Neural cell (in vitro differentiated cells): ENCODE results near the gene FAS. TPM values are rescaled to one million over a fixed set of nuclear protein-coding genes. Genes with fewer than 3 reads are reported as not detected.

Experiments used
- H2AFZ ChIP-seq: fragments of 200-600, 300-800 bp; sonication (generic), shearing (Covaris generic); 2 replicates; pipeline ENCODE4 v1.6.0; 2014; ENCODE audit warnings: low read depth, mild to moderate bottlenecking, antibody characterized with exemption, low read length, moderate library complexity
- H3F3A ChIP-seq: fragments of 200-600 bp; shearing (Covaris generic); 2 replicates; pipeline ENCODE4 v1.6.1; 2016; ENCODE audit warnings: mild to moderate bottlenecking, moderate library complexity, mixed read lengths, antibody characterized with exemption, low read length; ENCODE audit not compliant: insufficient read depth, poor library complexity, severe bottlenecking
- H3K27ac ChIP-seq: fragments of 200-600, 300-800 bp; sonication (generic), shearing (Covaris generic); 2 replicates; pipeline ENCODE4 v1.5.1; 2014; ENCODE audit warnings: mild to moderate bottlenecking, low read length, moderate library complexity
- H3K27me3 ChIP-seq: fragments of 300-800, 200-600 bp; sonication (generic), shearing (Covaris generic); 2 replicates; pipeline ENCODE4 v1.6.0; 2014; ENCODE audit warnings: mild to moderate bottlenecking, low read depth, low read length, moderate library complexity; ENCODE audit not compliant: insufficient read depth
- H3K36me3 ChIP-seq: fragments of 300-800, 200-600 bp; sonication (generic), shearing (Covaris generic); 2 replicates; pipeline ENCODE4 v1.5.1; 2014; ENCODE audit warnings: mild to moderate bottlenecking, antibody characterized with exemption, low read length, moderate library complexity; ENCODE audit not compliant: insufficient read depth
- H3K4me2 ChIP-seq: fragments of 300-800, 200-600 bp; sonication (generic), shearing (Covaris generic); 2 replicates; pipeline ENCODE4 v1.6.0; 2014; ENCODE audit warnings: mild to moderate bottlenecking, low read length
- H3K4me3 ChIP-seq: fragments of 300-800, 200-600 bp; sonication (generic), shearing (Covaris generic); 2 replicates; pipeline ENCODE4 v1.5.1; 2014; ENCODE audit warnings: mild to moderate bottlenecking, low read length, moderate library complexity
- H3K79me2 ChIP-seq: fragments of 200-600 bp; shearing (Covaris generic); replicated peaks from 2 replicates; pipeline ENCODE4 v1.6.0; 2014; ENCODE audit warnings: mild to moderate bottlenecking, low read length, moderate library complexity; ENCODE audit not compliant: insufficient read depth
- H3K9ac ChIP-seq: fragments of 300-800, 200-600 bp; sonication (generic), shearing (Covaris generic); 2 replicates; pipeline ENCODE4 v1.6.1; 2016; ENCODE audit warnings: mild to moderate bottlenecking, low read length, mixed read lengths
- H3K9me2 ChIP-seq: fragments of 200-600 bp; shearing (Covaris generic); 2 replicates; pipeline ENCODE4 v1.6.1; 2016; ENCODE audit warnings: mild to moderate bottlenecking, low read length, mixed read lengths; ENCODE audit not compliant: insufficient read depth
- H3K9me3 ChIP-seq: fragments of 200-600, 300-800 bp; sonication (generic), shearing (Covaris generic); 2 replicates; pipeline ENCODE4 v1.6.1; 2016; ENCODE audit warnings: mild to moderate bottlenecking, mixed run types, low read length, moderate library complexity, mixed read lengths
- H4K20me1 ChIP-seq: fragments of 200-600 bp; shearing (Covaris generic); 2 replicates; pipeline ENCODE4 v1.6.1; 2016; ENCODE audit warnings: mild to moderate bottlenecking, mixed run types; ENCODE audit not compliant: insufficient read depth
- EP300 ChIP-seq: fragments of 450-650 bp; conservative IDR thresholded peaks from 2 replicates; pipeline ENCODE4 v1.6.1; 2014; ENCODE audit warnings: antibody characterized with exemption, mild to moderate bottlenecking, moderate library complexity; ENCODE audit not compliant: poor library complexity, severe bottlenecking
- EZH2 ChIP-seq: fragments of 200-600, 300-800 bp; shearing (Covaris generic), sonication (generic); IDR thresholded peaks from 2 replicates; pipeline ENCODE4 v1.6.1; 2014; ENCODE audit warnings: antibody characterized with exemption, low read length, borderline replicate concordance, mild to moderate bottlenecking; ENCODE audit not compliant: insufficient read depth, poor library complexity, severe bottlenecking
- MXI1 ChIP-seq: fragments of 450-650 bp; conservative IDR thresholded peaks from 2 replicates; pipeline ENCODE4 v1.6.1; 2014; ENCODE audit warnings: antibody characterized with exemption, mild to moderate bottlenecking; ENCODE audit not compliant: poor library complexity, severe bottlenecking
- POLR2AphosphoS5 ChIP-seq: IDR thresholded peaks from 2 replicates; pipeline ENCODE4 v1.6.1; 2012
- RAD21 ChIP-seq: fragments of 450-650 bp; conservative IDR thresholded peaks from 2 replicates; pipeline ENCODE4 v1.6.1; 2014; ENCODE audit warnings: antibody characterized with exemption, mild to moderate bottlenecking, moderate library complexity
- SMC3 ChIP-seq: fragments of 450-650 bp; conservative IDR thresholded peaks from 2 replicates; pipeline ENCODE4 v1.6.1; 2014; ENCODE audit warnings: antibody characterized with exemption, mild to moderate bottlenecking, moderate library complexity; ENCODE audit not compliant: poor library complexity
- TAF1 ChIP-seq: IDR thresholded peaks from 2 replicates; pipeline ENCODE4 v1.6.1; 2012; ENCODE audit warnings: low read depth
- polyA plus RNA-seq: library from polyadenylated mRNA; depleted of rRNA; stranded (reverse); fragments of >200 nt; gene quantifications from 2 replicates; pipeline ENCODE4 v1.2.3, GENCODE V29; 2014
- TF ChIP-seq, protein P1 (sequence below): fragments of 450-650 bp; IDR thresholded peaks from 2 replicates; pipeline ENCODE4 v1.5.1; 2014; ENCODE audit warnings: antibody characterized with exemption, mild to moderate bottlenecking, moderate library complexity; ENCODE audit not compliant: poor library complexity, severe bottlenecking
- TF ChIP-seq, protein P2 (sequence below): IDR thresholded peaks from 2 replicates; pipeline ENCODE4 v1.6.1; 2012; ENCODE audit warnings: borderline replicate concordance

The FAS gene
- polyA plus RNA-seq, 1 donor from 2014 or later, result 2.5 TPM

DNA sequence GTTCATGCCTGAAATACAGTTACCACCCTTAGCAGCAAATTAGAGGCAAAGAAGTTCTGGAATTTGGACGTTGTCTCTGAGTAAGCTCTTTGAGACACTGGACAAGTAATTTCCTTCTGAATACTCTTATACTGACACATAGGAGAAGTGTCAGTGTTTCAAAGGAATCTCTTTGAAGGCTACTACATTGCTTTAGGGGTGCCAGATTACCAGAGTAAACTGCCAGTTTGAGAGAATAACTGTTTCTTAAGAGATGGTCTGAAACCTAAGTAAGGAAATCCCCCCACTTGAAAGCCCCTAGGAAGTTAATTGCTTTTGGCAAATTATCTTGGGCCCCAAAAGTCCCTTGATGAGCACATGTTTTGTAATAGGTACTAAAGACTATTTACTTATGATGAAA lies 3.4 kb downstream of the FAS start (continued):
- TF ChIP-seq, protein P1, sequence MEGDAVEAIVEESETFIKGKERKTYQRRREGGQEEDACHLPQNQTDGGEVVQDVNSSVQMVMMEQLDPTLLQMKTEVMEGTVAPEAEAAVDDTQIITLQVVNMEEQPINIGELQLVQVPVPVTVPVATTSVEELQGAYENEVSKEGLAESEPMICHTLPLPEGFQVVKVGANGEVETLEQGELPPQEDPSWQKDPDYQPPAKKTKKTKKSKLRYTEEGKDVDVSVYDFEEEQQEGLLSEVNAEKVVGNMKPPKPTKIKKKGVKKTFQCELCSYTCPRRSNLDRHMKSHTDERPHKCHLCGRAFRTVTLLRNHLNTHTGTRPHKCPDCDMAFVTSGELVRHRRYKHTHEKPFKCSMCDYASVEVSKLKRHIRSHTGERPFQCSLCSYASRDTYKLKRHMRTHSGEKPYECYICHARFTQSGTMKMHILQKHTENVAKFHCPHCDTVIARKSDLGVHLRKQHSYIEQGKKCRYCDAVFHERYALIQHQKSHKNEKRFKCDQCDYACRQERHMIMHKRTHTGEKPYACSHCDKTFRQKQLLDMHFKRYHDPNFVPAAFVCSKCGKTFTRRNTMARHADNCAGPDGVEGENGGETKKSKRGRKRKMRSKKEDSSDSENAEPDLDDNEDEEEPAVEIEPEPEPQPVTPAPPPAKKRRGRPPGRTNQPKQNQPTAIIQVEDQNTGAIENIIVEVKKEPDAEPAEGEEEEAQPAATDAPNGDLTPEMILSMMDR, result no peak

DNA sequence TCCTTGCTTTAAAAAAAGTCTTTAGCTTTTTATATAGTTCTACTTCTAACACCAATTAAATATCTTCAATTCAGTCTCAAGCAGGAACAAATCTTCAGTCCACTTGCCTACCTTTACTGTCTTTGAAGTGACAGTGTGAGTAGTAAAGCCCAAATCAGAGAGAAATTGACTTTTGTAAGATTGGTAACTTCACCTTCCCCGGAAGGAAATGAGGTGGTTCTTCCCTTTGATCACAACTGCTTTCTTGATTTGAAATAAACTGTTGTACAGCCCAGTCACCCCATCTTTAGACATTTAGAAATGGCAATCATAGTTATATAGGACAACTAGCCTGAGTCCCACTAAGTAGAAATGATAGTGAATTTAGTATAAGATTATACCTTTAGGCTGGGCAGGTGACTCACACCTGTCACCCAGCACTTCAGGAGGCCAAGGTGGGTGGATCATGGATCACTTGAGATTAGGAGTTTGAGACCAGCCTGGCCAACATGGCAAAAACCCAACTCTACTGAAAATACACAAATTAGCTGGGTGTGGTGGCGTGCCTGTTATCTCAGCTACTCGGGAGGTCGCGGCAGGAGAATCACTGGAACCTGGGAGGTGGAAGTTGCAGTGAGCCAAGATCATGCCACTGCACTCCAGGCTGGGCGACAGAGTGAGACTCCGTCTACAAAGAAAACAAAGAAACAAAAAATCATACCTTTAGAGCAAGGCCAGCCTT lies 4.7 kb downstream of the FAS start:
- H3K4me2 ChIP-seq, result no peak overlapping the region
- no peaks in the 10 kb centered on the region for H3K9me3 ChIP-seq
- no peaks in the 10 kb centered on the region for H3K9me2 ChIP-seq
- H3K79me2 ChIP-seq, result no peaks in the 10 kb centered on the region
- no peak overlapping the region for H3K9ac ChIP-seq
- H4K20me1 ChIP-seq, result no peaks in the 10 kb centered on the region
- TF ChIP-seq, protein P1, result no peak
- no peak for TF ChIP-seq POLR2AphosphoS5
- TF ChIP-seq EZH2, result no peak
- TF ChIP-seq RAD21, result no peak
- TF ChIP-seq, protein P2, sequence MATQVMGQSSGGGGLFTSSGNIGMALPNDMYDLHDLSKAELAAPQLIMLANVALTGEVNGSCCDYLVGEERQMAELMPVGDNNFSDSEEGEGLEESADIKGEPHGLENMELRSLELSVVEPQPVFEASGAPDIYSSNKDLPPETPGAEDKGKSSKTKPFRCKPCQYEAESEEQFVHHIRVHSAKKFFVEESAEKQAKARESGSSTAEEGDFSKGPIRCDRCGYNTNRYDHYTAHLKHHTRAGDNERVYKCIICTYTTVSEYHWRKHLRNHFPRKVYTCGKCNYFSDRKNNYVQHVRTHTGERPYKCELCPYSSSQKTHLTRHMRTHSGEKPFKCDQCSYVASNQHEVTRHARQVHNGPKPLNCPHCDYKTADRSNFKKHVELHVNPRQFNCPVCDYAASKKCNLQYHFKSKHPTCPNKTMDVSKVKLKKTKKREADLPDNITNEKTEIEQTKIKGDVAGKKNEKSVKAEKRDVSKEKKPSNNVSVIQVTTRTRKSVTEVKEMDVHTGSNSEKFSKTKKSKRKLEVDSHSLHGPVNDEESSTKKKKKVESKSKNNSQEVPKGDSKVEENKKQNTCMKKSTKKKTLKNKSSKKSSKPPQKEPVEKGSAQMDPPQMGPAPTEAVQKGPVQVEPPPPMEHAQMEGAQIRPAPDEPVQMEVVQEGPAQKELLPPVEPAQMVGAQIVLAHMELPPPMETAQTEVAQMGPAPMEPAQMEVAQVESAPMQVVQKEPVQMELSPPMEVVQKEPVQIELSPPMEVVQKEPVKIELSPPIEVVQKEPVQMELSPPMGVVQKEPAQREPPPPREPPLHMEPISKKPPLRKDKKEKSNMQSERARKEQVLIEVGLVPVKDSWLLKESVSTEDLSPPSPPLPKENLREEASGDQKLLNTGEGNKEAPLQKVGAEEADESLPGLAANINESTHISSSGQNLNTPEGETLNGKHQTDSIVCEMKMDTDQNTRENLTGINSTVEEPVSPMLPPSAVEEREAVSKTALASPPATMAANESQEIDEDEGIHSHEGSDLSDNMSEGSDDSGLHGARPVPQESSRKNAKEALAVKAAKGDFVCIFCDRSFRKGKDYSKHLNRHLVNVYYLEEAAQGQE, result no peak
- no peak for TF ChIP-seq SMC3
- no peak for TF ChIP-seq EP300
- TF ChIP-seq TAF1, result no peak
- TF ChIP-seq MXI1, result no peak
- H3K36me3 ChIP-seq, result no peaks in the 10 kb centered on the region
- no peaks in the 10 kb centered on the region for H3F3A ChIP-seq
- H2AFZ ChIP-seq, result no peak overlapping the region
- no peak overlapping the region for H3K4me3 ChIP-seq
- peaks cover 20% of the 10 kb centered on the region for H3K27me3 ChIP-seq
- no peak overlapping the region for H3K27ac ChIP-seq
